ENCODE results near the gene PHLDB2.
A peak's percentile ranks its signal among the peaks of the same experiment; 100 is the strongest.

GRCh38 chr3:111998636-111999483 is 139.8 kb downstream of the PHLDB2 start, which contains the start of gene TAGLN3:
- TF ChIP-seq SP1 (IDR thresholded peaks at IDR 0.05): no peak
- no peak for TF ChIP-seq NFRKB (IDR thresholded peaks at IDR 0.05)
- TF ChIP-seq SUZ12 (IDR thresholded peaks at IDR 0.05): no peak
- TF ChIP-seq PKNOX1 (IDR thresholded peaks at IDR 0.05): peak; percentile 80
- TF ChIP-seq LEF1 (IDR thresholded peaks at IDR 0.05; ENCODE audit: borderline replicate concordance): no peak
- TF ChIP-seq ELF4 (IDR thresholded peaks at IDR 0.05): no peak
- TF ChIP-seq FOXK2 (IDR thresholded peaks at IDR 0.05): no peak
- no peak for TF ChIP-seq FOXA1 (IDR thresholded peaks at IDR 0.05)
- no peak for TF ChIP-seq BHLHE40 (IDR thresholded peaks at IDR 0.05; ENCODE audit: borderline replicate concordance)
- no peak for TF ChIP-seq ZNF384 (IDR thresholded peaks at IDR 0.05)
- no peak for TF ChIP-seq TARDBP (IDR thresholded peaks at IDR 0.05)
- TF ChIP-seq FOXM1 (IDR thresholded peaks at IDR 0.05; ENCODE audit: borderline replicate concordance): no peak

All from HEK293T (cell line).